ENCODE measurements around the gene ILF3.

- TF ChIP-seq YY1 (IDR thresholded peaks at IDR 0.05; ENCODE audit: insufficient read depth, insufficient read length): peak; percentile 95
- no peak for TF ChIP-seq ZNF274 (IDR thresholded peaks at IDR 0.05; ENCODE audit: low read depth, low read length)
Observed at GRCh38 chr19:10653732-10654609, at the start of gene ILF3.

Data from NT2/D1 (cell line).